Measurements from ENCODE around the gene IVNS1ABP. TPM values are rescaled to one million over a fixed set of nuclear protein-coding genes. Genes with fewer than 3 reads are reported as not detected.

IVNS1ABP gene
- total and polyA plus RNA-seq, 10 of the 15 experiments (the other 5 are each of a cell fraction or from before 2014, with no cell fraction given): 19.2 to 154 (median 43.9) TPM

- Histone ChIP-seq H3K36me3 (ENCODE audit: control insufficient read depth in 2 of 2, insufficient read depth in 2 of 2, low read length in 1 of 2) (peaks cover 0 to 27% of the 10 kb centered on the region in 2 experiments), H3K79me2 (ENCODE audit: control insufficient read depth, insufficient read depth, low read length) (peaks cover 28% of the 10 kb centered on the region), H3K27me3 (replicated peaks in 1 of 2; ENCODE audit: control insufficient read depth in 2 of 2, insufficient read depth in 2 of 2, low read length in 1 of 2) (no peaks in the 10 kb centered on the region), H3K4me1 (ENCODE audit: control insufficient read depth, insufficient read depth, low read length) (no peaks in the 10 kb centered on the region; the same call in 1 of the 2 replicates), H3K4me2 (ENCODE audit: control insufficient read depth, insufficient read depth) (no peak overlapping the region), H3K27ac (ENCODE audit: control insufficient read depth, insufficient read depth) (no peak overlapping the region), H2AFZ (ENCODE audit: control insufficient read depth, low read depth, low read length) (no peak overlapping the region), H4K20me1 (ENCODE audit: control insufficient read depth, insufficient read depth) (no peaks in the 10 kb centered on the region), H3K9ac (ENCODE audit: control insufficient read depth, insufficient read depth, low read length) (no peak overlapping the region), H3K4me3 (no peak overlapping the region), H3K9me3 (replicated peaks; ENCODE audit: control insufficient read depth, insufficient read depth, low read length) (no peaks in the 10 kb centered on the region)
- POLR2A ChIA-PET: no interaction called here
- no peak for ATAC-seq
- in situ Hi-C loops (cut with MboI): loop anchor here (25.0 kb wide), 1 partner anchor 1054 kb away; no protein-coding TSS in a partner anchor
- WGBS (ENCODE audit: insufficient coverage, insufficient replicate concordance, low lambda C conversion rate, missing lambda C conversion rate): 100% methylated on average over 1 of the region's 1 CpG
- no TSS peak for BruUV-seq (replicated peaks)
- TF ChIP-seq MTA2 (IDR thresholded peaks at IDR 0.05; ENCODE audit: low read depth) (no peak), MEF2A (IDR thresholded peaks at IDR 0.05; ENCODE audit: insufficient read depth, low read depth, low read length) (no peak), ZBTB40 (IDR thresholded peaks at IDR 0.05; ENCODE audit: borderline replicate concordance) (peak; percentile 73), PAX8 (IDR thresholded peaks at IDR 0.05) (no peak)
- CTCF ChIA-PET: interaction anchor here (1.2 kb wide), 1 partner anchor 288 kb away, joined by 3 read pairs; no protein-coding TSS in a partner anchor
- intact Hi-C loops (cut with micrococcal nuclease; ENCODE audit: unreplicated experiment): no loop called here
- no peak for FAIRE-seq
- no peak for DNase-seq (ENCODE audit: low read depth, low spot score)
- RAD21 ChIA-PET (ENCODE audit: unreplicated experiment): no interaction called here
- SMC1A ChIA-PET (ENCODE audit: uncharacterized antibody, unreplicated experiment): interaction anchor here (0.8 to 1.9 kb wide), 4 partner anchors 9 to 1026 kb away, joined by 3 to 6 read pairs (median 5); no protein-coding TSS in a partner anchor
Observed at GRCh38 chr1:185308126-185308525, 8.9 kb downstream of the IVNS1ABP start.

All from GM12878 (cell line).